ENCODE measurements around the gene KRT7.
"Not testable (repeated sequence)": the region's sequence is repeated elsewhere in the genome, so short reads cannot be mapped to it uniquely, and the experiment has no call there.

The KRT7 gene

GRCh38 chr12:52255926-52256583 is 23.0 kb downstream of the KRT7 start:
- no peak overlapping the region for H3K4me3 ChIP-seq (ENCODE audit: low read length, poor library complexity, severe bottlenecking)
- TF ChIP-seq CTCF (conservative IDR thresholded peaks at IDR 0.05; ENCODE audit: low read length) (no peak), EZH2phosphoT487 (IDR thresholded peaks at IDR 0.05; ENCODE audit: borderline replicate concordance) (no peak)
- H3K9me3 ChIP-seq (ENCODE audit: insufficient read depth, low read depth, low read length): no peaks in the 10 kb centered on the region
- H3K9ac ChIP-seq (ENCODE audit: low read depth, low read length, poor library complexity, severe bottlenecking): no peak overlapping the region
- H3K36me3 ChIP-seq (ENCODE audit: insufficient read depth, low read length): no peaks in the 10 kb centered on the region
- H3K27me3 ChIP-seq (ENCODE audit: insufficient read depth, low read length, poor library complexity, severe bottlenecking): no peaks in the 10 kb centered on the region
- H3F3A ChIP-seq (ENCODE audit: low read depth): peaks cover 8% of the 10 kb centered on the region; the same call in 1 of the 2 replicates
- H3K79me2 ChIP-seq (ENCODE audit: insufficient read depth, low read length): no peaks in the 10 kb centered on the region
- no peaks in the 10 kb centered on the region for H4K20me1 ChIP-seq (ENCODE audit: insufficient read depth, low read length, poor library complexity, severe bottlenecking)
- H3K4me2 ChIP-seq (ENCODE audit: low read depth, low read length, poor library complexity, severe bottlenecking): no peak overlapping the region
- no peak overlapping the region for H2AFZ ChIP-seq (ENCODE audit: low read length)
- H3K4me1 ChIP-seq (ENCODE audit: insufficient read depth, low read length, poor library complexity, severe bottlenecking): peaks cover 20% of the 10 kb centered on the region
- no peaks in the 10 kb centered on the region for H3K9me2 ChIP-seq (replicated peaks; ENCODE audit: low read depth, low read length)

DNA sequence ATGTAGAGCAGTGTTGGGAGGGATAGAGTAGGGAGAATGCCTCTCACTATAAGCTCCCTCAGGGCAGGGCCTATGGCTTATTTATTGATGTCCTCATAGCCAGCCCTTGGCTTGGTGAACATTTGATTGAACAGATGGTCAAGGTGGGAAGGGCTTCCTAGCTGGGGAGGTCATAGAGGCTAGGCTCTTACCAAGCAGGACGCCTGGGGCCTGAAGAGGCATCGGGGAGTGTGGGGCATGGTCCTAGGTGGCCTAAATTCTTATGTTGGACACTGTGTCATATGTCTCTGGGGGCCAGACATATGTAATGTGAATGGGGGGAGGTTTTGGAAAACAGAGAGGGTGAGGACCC is 23.5 kb downstream of the KRT7 start:
- Histone ChIP-seq H3F3A (ENCODE audit: low read depth) (peaks cover 8% of the 10 kb centered on the region; the same call in 1 of the 2 replicates), H3K4me3 (ENCODE audit: low read length, poor library complexity, severe bottlenecking) (no peak overlapping the region), H3K36me3 (ENCODE audit: insufficient read depth, low read length) (no peaks in the 10 kb centered on the region), H2AFZ (ENCODE audit: low read length) (no peak overlapping the region), H3K9me2 (replicated peaks; ENCODE audit: low read depth, low read length) (no peaks in the 10 kb centered on the region), H3K4me2 (ENCODE audit: low read depth, low read length, poor library complexity, severe bottlenecking) (no peak overlapping the region), H3K79me2 (ENCODE audit: insufficient read depth, low read length) (no peaks in the 10 kb centered on the region), H4K20me1 (ENCODE audit: insufficient read depth, low read length, poor library complexity, severe bottlenecking) (no peaks in the 10 kb centered on the region), H3K4me1 (ENCODE audit: insufficient read depth, low read length, poor library complexity, severe bottlenecking) (peaks cover 25% of the 10 kb centered on the region), H3K9me3 (ENCODE audit: insufficient read depth, low read depth, low read length) (no peaks in the 10 kb centered on the region), H3K9ac (ENCODE audit: low read depth, low read length, poor library complexity, severe bottlenecking) (no peak overlapping the region), H3K27me3 (ENCODE audit: insufficient read depth, low read length, poor library complexity, severe bottlenecking) (no peaks in the 10 kb centered on the region)
- TF ChIP-seq CTCF (conservative IDR thresholded peaks at IDR 0.05; ENCODE audit: low read length) (no peak), EZH2phosphoT487 (IDR thresholded peaks at IDR 0.05; ENCODE audit: borderline replicate concordance) (no peak)

DNA sequence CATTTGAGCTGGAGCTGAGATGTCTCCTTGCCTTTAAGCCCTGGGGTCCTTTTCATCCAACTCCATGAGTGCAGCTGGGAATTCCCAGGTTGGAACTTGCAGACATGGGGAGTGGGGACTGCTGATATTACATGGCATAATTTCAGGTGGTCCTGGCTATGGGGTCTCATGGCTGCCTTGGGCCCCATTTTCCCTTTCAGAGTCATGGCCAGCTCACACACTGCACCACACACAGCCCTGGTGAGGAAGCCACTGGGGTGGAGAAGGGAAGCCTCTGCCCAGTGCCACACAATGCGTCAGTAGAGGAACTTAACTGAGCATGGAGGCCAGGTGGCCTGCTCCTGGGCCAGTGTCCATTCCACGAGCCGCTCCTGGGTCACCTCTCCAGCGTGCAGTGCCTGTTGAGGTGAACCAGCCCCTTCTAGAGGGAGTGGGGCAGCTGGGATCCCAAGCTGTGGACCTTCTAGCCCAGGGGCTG is 24.1 kb downstream of the KRT7 start:
- no peak overlapping the region for H3K9ac ChIP-seq (ENCODE audit: low read depth, low read length, poor library complexity, severe bottlenecking)
- no peak overlapping the region for H2AFZ ChIP-seq (ENCODE audit: low read length)
- H4K20me1 ChIP-seq (ENCODE audit: insufficient read depth, low read length, poor library complexity, severe bottlenecking): no peaks in the 10 kb centered on the region
- no peaks in the 10 kb centered on the region for H3K9me3 ChIP-seq (ENCODE audit: insufficient read depth, low read depth, low read length)
- H3K4me3 ChIP-seq (ENCODE audit: low read length, poor library complexity, severe bottlenecking): no peak overlapping the region
- H3F3A ChIP-seq (ENCODE audit: low read depth): peaks cover 8% of the 10 kb centered on the region; the same call in 1 of the 2 replicates
- H3K79me2 ChIP-seq (ENCODE audit: insufficient read depth, low read length): no peaks in the 10 kb centered on the region
- peaks cover 27% of the 10 kb centered on the region for H3K4me1 ChIP-seq (ENCODE audit: insufficient read depth, low read length, poor library complexity, severe bottlenecking)
- H3K27me3 ChIP-seq (ENCODE audit: insufficient read depth, low read length, poor library complexity, severe bottlenecking): no peaks in the 10 kb centered on the region
- H3K36me3 ChIP-seq (ENCODE audit: insufficient read depth, low read length): no peaks in the 10 kb centered on the region
- no peak overlapping the region for H3K4me2 ChIP-seq (ENCODE audit: low read depth, low read length, poor library complexity, severe bottlenecking)
- TF ChIP-seq EZH2phosphoT487 (IDR thresholded peaks at IDR 0.05; ENCODE audit: borderline replicate concordance) (no peak), CTCF (conservative IDR thresholded peaks at IDR 0.05; ENCODE audit: low read length) (no peak)
- no peaks in the 10 kb centered on the region for H3K9me2 ChIP-seq (replicated peaks; ENCODE audit: low read depth, low read length)

GRCh38 chr12:52257922-52258321 is 24.9 kb downstream of the KRT7 start:
- H3K4me2 ChIP-seq (ENCODE audit: low read depth, low read length, poor library complexity, severe bottlenecking); H3K36me3 ChIP-seq (ENCODE audit: insufficient read depth, low read length); H3K9me3 ChIP-seq (ENCODE audit: insufficient read depth, low read depth, low read length); H4K20me1 ChIP-seq (ENCODE audit: insufficient read depth, low read length, poor library complexity, severe bottlenecking); H3K9ac ChIP-seq (ENCODE audit: low read depth, low read length, poor library complexity, severe bottlenecking); H3K27me3 ChIP-seq (ENCODE audit: insufficient read depth, low read length, poor library complexity, severe bottlenecking); H3F3A ChIP-seq (ENCODE audit: low read depth); H3K79me2 ChIP-seq (ENCODE audit: insufficient read depth, low read length); H3K4me3 ChIP-seq (ENCODE audit: low read length, poor library complexity, severe bottlenecking); H3K9me2 ChIP-seq (replicated peaks; ENCODE audit: low read depth, low read length); H2AFZ ChIP-seq (ENCODE audit: low read length): not testable (repeated sequence)
- H3K4me1 ChIP-seq (ENCODE audit: insufficient read depth, low read length, poor library complexity, severe bottlenecking): peaks cover 27% of the 10 kb centered on the region

Measured in Loucy (cell line).